Hepatocyte (in vitro differentiated cells): Measurements from ENCODE around the gene PDS5A. TPM values are rescaled to one million over a fixed set of nuclear protein-coding genes. Genes with fewer than 3 reads are reported as not detected.

Experiments used
- DNase-seq: peaks from one replicate; pipeline ENCODE4 v3.0.0-alpha.2; 2016; ENCODE audit warnings: low spot score
- H2AFZ ChIP-seq: fragments of 200-600 bp; sonication (generic); 2 replicates; pipeline ENCODE4 v1.6.0; 2016; ENCODE audit warnings: antibody characterized with exemption, mild to moderate bottlenecking
- H3K27ac ChIP-seq: fragments of 200-600 bp; sonication (generic); 2 replicates; pipeline ENCODE4 v1.5.1; 2016; ENCODE audit warnings: mild to moderate bottlenecking
- H3K27me3 ChIP-seq: fragments of 200-600 bp; sonication (generic); 2 replicates; pipeline ENCODE4 v1.6.1; 2016
- H3K36me3 ChIP-seq: fragments of 200-600 bp; sonication (generic); replicated peaks from 2 replicates; pipeline ENCODE4 v1.5.1; 2016; ENCODE audit warnings: low read depth; ENCODE audit not compliant: insufficient read depth
- H3K4me1 ChIP-seq: fragments of 200-600 bp; sonication (generic); 2 replicates; pipeline ENCODE4 v1.5.1; 2016; ENCODE audit warnings: mild to moderate bottlenecking, moderate library complexity; ENCODE audit not compliant: insufficient read depth
- H3K4me2 ChIP-seq: fragments of 200-600 bp; sonication (generic); 2 replicates; pipeline ENCODE4 v1.6.0; 2016
- H3K4me3 ChIP-seq: fragments of 200-600 bp; sonication (generic); 2 replicates; pipeline ENCODE4 v1.5.1; 2016; ENCODE audit warnings: mild to moderate bottlenecking
- H3K79me2 ChIP-seq: fragments of 200-600 bp; sonication (generic); 2 replicates; pipeline ENCODE4 v1.6.0; 2017; ENCODE audit warnings: mild to moderate bottlenecking
- H3K9me2 ChIP-seq: fragments of 200-600 bp; sonication (generic); replicated peaks from 2 replicates; pipeline ENCODE4 v1.6.0; 2017; ENCODE audit warnings: mild to moderate bottlenecking; ENCODE audit not compliant: insufficient read depth
- H3K9me3 ChIP-seq: fragments of 200-600 bp; sonication (generic); 2 replicates; pipeline ENCODE4 v1.5.1; 2016; ENCODE audit warnings: low read depth, mild to moderate bottlenecking
- H4K20me1 ChIP-seq: fragments of 200-600 bp; sonication (generic); 2 replicates; pipeline ENCODE4 v1.6.0; 2016; ENCODE audit warnings: mild to moderate bottlenecking; ENCODE audit not compliant: insufficient read depth, poor library complexity, severe bottlenecking
- CTCF ChIP-seq: fragments of 200-600 bp; sonication (generic); IDR thresholded peaks from 2 replicates; pipeline ENCODE4 v1.5.1; 2016; ENCODE audit warnings: antibody characterized with exemption, mild to moderate bottlenecking; ENCODE audit not compliant: poor library complexity
- EZH2 ChIP-seq: fragments of 200-600 bp; sonication (generic); IDR thresholded peaks from 2 replicates; pipeline ENCODE4 v1.6.1; 2016; ENCODE audit warnings: antibody characterized with exemption, mild to moderate bottlenecking, borderline replicate concordance
- EZH2phosphoT487 ChIP-seq: fragments of 200-600 bp; sonication (generic); IDR thresholded peaks from one replicate; pipeline ENCODE4 v1.6.1; 2018; ENCODE audit warnings: antibody characterized with exemption, mild to moderate bottlenecking, low read depth, moderate library complexity; ENCODE audit not compliant: unreplicated experiment, severe bottlenecking
- WGBS: methylation state at CpG from one replicate; pipeline ENCODE4 v1.1.6; 2016; ENCODE audit warnings: low lambda C conversion rate; ENCODE audit errors: missing lambda C conversion rate; 5-methylcytosine and 5-hydroxymethylcytosine counted together
- polyA plus RNA-seq: library from polyadenylated mRNA; unstranded; fragments of >200 nt; fragmentation: Nextera tagmentation; extraction: Ambion mirVana; gene quantifications from 2 replicates; pipeline ENCODE4 v1.2.1, GENCODE V29; 2016
- total RNA-seq: library from RNA; depleted of rRNA; stranded (reverse); fragments of >200 nt; gene quantifications from 2 replicates; pipeline ENCODE4 v1.2.3, GENCODE V29; 2014

Gene PDS5A
- total and polyA plus RNA-seq, 2 experiments from 2014 or later: 24.6 to 69.2 TPM

GRCh38 chr4:39924014-39924413 is 53.7 kb downstream of the PDS5A start:
- no peaks in the 10 kb centered on the region for H3K4me1 ChIP-seq
- 82% methylated on average over 2 of the region's 2 CpGs for WGBS
- H3K79me2 ChIP-seq: peaks cover 53% of the 10 kb centered on the region
- H3K36me3 ChIP-seq: no peaks in the 10 kb centered on the region
- H3K9me2 ChIP-seq: no peaks in the 10 kb centered on the region
- no peak overlapping the region for H3K4me3 ChIP-seq
- no peak overlapping the region for H3K4me2 ChIP-seq
- no peaks in the 10 kb centered on the region for H4K20me1 ChIP-seq
- H3K27ac ChIP-seq: no peak overlapping the region
- TF ChIP-seq EZH2phosphoT487: no peak
- no peak for TF ChIP-seq EZH2
- TF ChIP-seq CTCF: no peak
- no peak for DNase-seq
- no peaks in the 10 kb centered on the region for H3K27me3 ChIP-seq
- no peak overlapping the region for H2AFZ ChIP-seq
- no peaks in the 10 kb centered on the region for H3K9me3 ChIP-seq

GRCh38 chr4:39922399-39922798 is 55.3 kb downstream of the PDS5A start:
- H3K27me3 ChIP-seq: no peaks in the 10 kb centered on the region
- WGBS: 66% methylated on average over 2 of the region's 2 CpGs
- H3K9me3 ChIP-seq: no peaks in the 10 kb centered on the region
- H3K27ac ChIP-seq: no peak overlapping the region
- TF ChIP-seq EZH2: no peak
- no peak for DNase-seq
- H3K79me2 ChIP-seq: peaks cover 39% of the 10 kb centered on the region
- no peak overlapping the region for H2AFZ ChIP-seq
- H3K36me3 ChIP-seq: no peaks in the 10 kb centered on the region
- H3K9me2 ChIP-seq: no peaks in the 10 kb centered on the region
- H3K4me3 ChIP-seq: no peak overlapping the region
- H4K20me1 ChIP-seq: no peaks in the 10 kb centered on the region
- no peaks in the 10 kb centered on the region for H3K4me1 ChIP-seq
- no peak overlapping the region for H3K4me2 ChIP-seq

- TF ChIP-seq EZH2phosphoT487: no peak
- TF ChIP-seq EZH2: no peak
- TF ChIP-seq CTCF: no peak
- H3K36me3 ChIP-seq: peaks cover 4% of the 10 kb centered on the region
These were observed 64.2 kb downstream of the PDS5A start for GRCh38 chr4:39913471-39913870.

GRCh38 chr4:39910064-39910463 is 67.6 kb downstream of the PDS5A start:
- H3K9me3 ChIP-seq: no peaks in the 10 kb centered on the region
- H3K79me2 ChIP-seq: peaks cover 15% of the 10 kb centered on the region
- WGBS: 93% methylated on average over 3 of the region's 3 CpGs
- no peaks in the 10 kb centered on the region for H3K4me1 ChIP-seq
- no peak overlapping the region for H2AFZ ChIP-seq
- DNase-seq: no peak
- H3K36me3 ChIP-seq: no peaks in the 10 kb centered on the region
- no peaks in the 10 kb centered on the region for H3K27me3 ChIP-seq
- TF ChIP-seq EZH2 (no peak), EZH2phosphoT487 (no peak), CTCF (no peak)
- no peaks in the 10 kb centered on the region for H3K9me2 ChIP-seq
- no peak overlapping the region for H3K27ac ChIP-seq
- no peak overlapping the region for H3K4me2 ChIP-seq
- no peaks in the 10 kb centered on the region for H4K20me1 ChIP-seq
- H3K4me3 ChIP-seq: no peak overlapping the region

More at GRCh38 chr4:39913471-39913870, 64.2 kb downstream of the PDS5A start:
- no peak overlapping the region for H2AFZ ChIP-seq
- H3K4me2 ChIP-seq: no peak overlapping the region
- H3K79me2 ChIP-seq: peaks cover 18% of the 10 kb centered on the region
- WGBS: 95% methylated on average over 4 of the region's 4 CpGs
- H4K20me1 ChIP-seq: no peaks in the 10 kb centered on the region
- no peaks in the 10 kb centered on the region for H3K4me1 ChIP-seq
- H3K27ac ChIP-seq: no peak overlapping the region
- H3K27me3 ChIP-seq: no peaks in the 10 kb centered on the region
- no peak overlapping the region for H3K4me3 ChIP-seq
- no peaks in the 10 kb centered on the region for H3K9me3 ChIP-seq
- no peak for DNase-seq
- H3K9me2 ChIP-seq: no peaks in the 10 kb centered on the region
